ENCODE data around the gene BHMT.
A peak's percentile ranks its signal among the peaks of the same experiment; 100 is the strongest.
"Not testable (repeated sequence)": the region's sequence is repeated elsewhere in the genome, so short reads cannot be mapped to it uniquely, and the experiment has no call there.

Gene BHMT

DNA sequence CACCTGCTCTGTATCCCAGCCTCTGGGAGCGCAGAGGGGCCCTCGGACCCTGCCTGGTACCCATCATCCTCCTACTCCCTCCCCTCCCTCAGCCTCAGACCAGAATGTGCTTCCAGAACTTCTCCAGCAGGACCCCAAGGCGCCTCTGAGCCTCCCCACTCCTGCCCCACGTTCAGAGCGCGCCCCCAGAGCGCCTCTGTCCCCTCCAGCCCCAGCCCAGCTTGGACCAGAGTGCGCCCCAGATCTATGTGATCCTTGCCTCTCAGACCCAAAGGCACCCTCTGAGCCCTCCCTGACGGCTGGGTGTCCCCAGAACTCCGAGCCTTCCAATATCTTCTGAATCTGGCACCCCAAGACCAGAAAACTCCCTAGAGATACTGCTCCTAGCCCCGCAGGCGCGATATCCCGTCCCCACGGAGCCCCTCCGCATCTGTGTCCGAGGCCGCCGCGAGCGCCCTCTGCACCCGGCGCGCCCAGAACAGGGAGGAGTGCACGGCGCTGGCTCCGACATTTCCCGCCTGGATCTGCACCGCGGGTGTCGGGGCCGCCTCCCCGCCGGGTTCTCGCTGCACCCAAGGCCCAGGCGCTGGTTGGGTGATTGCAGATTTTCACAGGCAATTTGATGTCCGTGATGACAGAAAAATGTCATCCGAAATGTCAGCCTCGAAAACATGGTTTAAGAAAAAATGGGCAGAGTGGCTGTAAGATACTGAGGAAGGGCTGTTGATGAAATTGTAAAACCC is 522 bp downstream of the BHMT start:
- no peak for DNase-seq (ENCODE audit: low spot score)

DNA sequence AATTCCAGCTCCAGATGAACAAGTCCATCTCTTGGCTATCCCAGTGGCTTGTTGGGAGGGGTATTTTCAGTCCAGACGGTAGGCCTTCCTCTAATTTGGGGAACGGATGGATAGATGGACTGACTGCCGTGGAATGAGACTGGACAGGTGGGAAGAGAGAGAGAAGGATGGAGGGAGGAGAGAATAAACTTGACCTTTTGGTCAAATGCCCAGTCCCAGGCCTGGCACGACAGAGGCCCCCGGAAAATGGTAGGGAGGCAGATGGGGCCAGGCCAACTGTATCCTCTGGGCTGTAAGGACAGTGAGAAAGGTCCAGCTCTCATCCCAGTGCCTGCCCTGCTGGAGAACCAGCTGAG is 1.1 kb downstream of the BHMT start:
- DNase-seq (ENCODE audit: low spot score): no peak

DNA sequence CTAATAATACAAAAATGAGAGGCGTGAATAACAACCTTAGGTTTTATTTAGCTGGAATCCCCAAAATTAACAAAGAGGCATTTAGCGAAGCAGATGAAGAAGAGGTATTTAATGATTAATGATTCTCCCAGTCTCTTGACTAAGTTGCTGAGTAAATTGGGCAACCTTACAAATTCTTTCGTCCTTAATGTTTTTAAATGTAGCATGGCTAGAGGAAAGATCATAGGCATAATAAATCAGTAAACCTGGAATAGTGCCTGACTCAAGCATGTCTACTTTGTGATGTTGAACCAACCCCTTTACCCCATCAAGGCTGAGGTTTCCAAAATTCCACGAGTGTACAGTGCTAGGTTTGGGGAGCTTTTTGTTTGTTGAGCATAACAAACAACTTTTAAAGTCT is 7.9 kb downstream of the BHMT start:
- DNase-seq (ENCODE audit: low spot score): no peak

DNA sequence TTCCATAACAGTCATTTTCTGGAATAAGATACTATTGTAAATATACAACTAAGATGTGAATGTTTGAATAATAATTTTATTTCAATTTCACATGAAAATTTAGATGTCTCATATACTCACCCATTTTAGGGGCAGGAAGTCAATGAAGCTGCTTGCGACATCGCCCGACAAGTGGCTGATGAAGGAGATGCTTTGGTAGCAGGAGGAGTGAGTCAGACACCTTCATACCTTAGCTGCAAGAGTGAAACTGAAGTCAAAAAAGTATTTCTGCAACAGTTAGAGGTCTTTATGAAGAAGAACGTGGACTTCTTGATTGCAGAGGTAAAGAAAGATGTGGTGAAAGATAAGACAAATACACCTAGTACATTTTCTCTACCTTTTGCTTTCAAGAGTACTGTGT is 8.6 kb downstream of the BHMT start:
- no peak for DNase-seq (ENCODE audit: low spot score)

DNA sequence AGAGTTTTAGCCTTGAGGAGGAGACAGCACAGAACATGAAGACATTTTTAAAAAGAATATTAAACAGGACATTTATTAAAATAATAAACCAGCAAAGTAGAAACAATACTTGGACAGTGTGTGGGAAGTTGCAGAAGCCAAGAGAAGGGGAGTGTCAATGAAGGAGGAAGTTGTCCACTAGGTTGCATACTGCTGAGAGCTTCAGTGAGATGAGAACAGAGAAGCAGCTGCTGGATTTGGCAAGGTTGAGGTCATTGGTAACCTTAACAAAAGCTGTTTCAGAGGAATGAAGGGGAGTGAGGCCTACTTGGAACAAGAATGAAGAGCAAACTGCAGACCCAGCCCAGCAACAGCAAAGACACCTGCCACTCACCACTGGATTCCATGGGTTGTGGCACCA is 11.4 kb downstream of the BHMT start:
- no peak for DNase-seq (ENCODE audit: low spot score)

DNA sequence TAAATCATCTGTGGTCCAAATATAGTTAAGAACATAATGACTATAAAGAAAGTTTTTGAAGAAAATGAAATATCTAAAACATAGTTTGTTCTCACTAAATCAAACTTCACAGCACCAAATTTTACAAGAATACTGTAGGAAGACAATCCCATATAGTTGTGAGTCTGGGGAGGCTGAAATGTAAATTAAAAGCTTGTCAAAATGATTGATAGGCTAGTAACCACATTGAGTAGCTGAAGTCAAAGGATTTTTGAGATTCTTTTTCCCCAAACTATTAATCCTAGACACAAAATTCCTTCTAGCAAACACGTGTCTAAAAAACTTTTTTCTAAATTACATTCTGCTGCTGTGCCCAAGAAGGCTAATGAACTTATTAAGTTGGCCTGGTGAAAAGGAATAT is 13.0 kb downstream of the BHMT start:
- no peak for DNase-seq (ENCODE audit: low spot score)

DNA sequence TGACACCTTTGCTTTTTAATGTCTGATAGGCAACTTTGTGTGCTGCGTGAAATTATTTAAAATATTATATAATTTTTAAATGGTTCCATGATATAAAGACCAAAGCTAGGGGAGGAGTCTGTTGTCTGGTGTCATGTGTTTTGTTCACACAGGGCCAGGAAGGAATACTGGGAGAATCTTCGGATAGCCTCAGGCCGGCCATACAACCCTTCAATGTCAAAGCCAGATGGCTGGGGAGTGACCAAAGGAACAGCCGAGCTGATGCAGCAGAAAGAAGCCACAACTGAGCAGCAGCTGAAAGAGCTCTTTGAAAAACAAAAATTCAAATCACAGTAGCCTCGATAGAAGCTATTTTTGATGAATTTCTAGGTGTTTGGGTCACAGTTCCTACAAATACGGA is 19.2 kb downstream of the BHMT start:
- no peak for DNase-seq (ENCODE audit: low spot score)

DNA sequence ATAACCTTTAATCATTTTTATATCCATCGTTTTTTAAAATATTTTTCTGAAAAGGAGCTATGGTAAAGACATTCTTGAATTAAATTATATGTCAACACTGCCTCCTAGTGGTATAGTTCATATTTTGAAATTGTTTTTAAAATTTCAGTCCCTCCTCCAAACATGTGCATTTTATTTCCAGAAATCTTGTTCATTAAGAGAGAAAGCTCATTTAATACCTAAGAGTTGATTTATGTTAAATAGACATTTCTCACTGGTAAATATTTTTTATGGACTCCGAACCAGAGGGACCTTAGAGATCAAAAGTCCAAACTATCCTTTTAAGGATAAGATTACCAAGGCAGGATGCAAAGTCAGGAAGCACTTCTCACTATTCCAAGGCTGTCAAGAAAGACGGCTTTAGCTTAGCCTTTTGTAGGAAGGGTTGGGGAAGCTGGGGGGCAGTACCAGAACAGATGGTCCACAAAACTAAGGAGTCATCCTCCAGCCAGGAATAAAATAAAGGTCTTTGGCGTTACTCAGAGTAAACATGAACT is 21.6 kb downstream of the BHMT start:
- DNase-seq (ENCODE audit: low spot score): no peak

DNA sequence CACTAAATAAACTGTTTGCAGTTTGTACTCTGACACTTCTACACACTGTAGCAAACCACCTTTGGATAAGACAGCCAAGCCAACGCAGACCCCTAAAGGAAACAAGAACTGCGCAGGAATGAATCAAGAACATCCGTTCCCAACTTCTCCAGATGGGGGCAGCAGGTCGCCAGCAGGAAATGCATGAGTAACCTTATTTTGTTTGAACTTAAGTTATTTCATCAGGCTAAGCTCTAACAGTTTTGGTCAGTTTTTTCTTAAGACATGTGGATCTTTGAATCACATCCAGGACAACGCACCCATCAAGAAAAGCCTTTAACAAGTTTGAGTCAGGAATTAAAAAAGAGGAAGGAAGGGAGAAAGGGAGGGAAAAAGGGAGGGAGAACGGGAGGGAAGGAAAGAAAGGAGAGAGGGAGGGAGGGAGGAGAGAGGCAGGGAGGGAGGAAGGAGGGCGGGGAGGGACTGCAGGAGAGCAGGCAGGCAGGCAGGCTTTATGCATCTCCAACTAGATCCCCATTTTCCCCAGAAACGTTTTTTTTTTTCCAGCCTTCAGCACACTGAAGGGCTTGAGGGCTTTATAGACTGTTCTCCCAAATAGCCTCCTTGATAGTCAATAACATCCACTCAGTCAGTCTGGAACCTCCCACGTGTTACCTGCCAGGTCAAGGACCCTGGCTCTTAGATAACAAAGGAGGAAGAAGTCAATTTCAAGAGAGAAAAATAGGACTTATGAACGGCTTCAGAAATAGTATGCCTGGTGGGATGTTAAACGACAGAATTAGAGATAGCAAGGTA is 22.2 kb downstream of the BHMT start:
- DNase-seq (ENCODE audit: low spot score): peak; percentile 52

DNA sequence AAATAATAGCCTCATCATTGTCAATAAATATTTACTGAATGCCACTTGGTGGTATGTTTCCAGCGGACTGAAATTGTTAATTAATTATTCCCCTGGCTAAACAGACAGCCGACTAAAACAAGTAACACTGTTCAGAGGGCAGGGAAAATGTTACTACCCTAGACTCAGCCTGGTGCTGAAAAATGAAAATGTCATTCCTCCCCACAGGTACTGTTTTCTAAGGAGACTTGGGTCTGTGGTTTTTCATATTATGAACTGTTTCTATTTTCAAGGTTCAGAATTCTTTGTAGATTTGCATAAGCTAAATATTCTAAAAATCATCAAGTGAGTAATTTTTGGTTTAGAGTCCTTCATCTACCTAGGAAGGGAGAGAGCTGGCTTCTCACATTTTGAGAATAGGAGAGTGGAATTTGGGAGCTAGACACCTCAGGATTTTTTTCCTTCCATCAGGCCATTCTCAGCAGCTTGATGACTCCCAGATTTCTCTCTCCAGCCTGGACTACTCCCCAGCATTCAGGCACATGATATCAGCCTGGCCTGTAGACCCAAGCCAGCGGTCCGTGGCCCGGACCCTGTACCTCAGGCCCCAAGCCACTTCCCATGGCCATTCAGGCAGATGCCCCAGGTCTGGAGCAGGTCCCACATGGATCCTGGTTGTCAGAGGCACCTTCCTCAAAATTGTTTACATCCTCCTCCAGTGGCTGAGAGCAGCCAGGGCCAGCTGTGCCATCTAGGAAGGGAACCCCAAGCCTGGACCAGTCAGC is 24.4 kb downstream of the BHMT start:
- DNase-seq (ENCODE audit: low spot score): no peak

DNA sequence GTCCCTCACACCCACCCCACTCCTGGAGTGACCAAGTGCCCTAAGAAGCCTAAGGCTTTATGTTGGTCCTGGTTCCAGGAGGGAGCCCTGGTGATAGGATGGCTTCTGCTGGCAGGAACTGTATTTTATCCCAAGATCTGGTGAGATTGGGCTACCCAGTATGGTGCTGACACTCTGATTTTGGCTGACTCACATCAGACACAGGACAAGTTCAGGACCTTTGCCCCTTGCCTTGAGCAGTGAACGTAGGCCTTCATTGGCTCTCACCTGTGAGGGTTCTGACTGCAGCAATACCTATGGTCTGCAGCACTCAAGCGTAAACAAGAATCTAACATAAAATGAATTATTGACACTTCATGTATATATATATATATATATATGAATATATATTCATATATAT is 25.0 kb downstream of the BHMT start:
- no peak for DNase-seq (ENCODE audit: low spot score)

DNA sequence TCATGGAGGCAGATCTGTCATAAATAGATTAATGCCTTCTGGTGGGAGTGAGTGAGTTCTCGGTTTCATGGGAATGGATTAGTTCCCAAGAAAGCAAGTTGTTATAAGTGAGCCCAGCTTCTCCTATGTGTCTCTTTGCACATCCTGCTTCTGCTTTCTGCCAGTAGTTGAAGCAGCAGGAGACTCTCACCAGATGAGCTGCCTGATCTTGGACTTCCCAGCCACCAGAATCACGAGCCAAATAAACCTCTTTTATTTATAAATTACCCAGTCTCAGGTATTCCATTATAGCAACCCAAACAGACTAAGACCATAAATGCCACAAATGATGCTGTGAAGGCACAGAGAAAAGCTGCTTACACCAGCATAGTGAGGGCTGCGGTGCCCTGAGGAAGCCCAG is 28.9 kb downstream of the BHMT start:
- DNase-seq (ENCODE audit: low spot score): no peak

DNA sequence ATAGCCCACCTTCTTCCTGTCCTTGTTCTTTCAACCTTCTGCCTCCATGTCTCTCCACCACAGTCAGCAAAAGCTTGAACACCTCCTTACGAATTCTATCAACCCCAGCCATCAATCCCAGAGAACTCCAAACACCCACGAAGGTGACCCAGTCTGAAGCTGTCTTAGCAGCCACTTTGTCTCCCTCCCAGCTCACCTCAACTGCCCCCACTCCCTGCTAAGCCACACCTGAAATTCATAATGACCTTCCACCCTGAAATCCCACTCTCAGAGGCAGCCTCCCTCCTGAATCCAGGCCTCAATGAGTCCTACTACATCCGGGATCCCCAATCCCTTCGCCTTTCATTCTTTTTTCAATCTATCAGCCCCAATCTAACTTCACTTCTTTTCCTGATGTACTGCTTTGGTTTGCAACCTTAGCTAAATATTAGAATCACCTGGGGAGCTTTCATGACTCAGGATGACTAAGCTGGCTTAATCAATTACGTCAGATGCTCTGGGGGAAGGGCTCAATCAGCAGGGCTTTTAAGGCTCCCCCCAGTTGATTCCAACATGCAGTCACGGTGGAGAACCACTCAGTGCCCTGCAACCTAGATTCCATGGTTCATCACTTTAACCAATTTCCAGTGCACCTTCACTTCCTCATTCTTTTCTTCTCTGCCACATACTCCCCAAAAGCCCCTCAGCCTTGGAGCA is 32.2 kb downstream of the BHMT start:
- DNase-seq (ENCODE audit: low spot score): no peak

DNA sequence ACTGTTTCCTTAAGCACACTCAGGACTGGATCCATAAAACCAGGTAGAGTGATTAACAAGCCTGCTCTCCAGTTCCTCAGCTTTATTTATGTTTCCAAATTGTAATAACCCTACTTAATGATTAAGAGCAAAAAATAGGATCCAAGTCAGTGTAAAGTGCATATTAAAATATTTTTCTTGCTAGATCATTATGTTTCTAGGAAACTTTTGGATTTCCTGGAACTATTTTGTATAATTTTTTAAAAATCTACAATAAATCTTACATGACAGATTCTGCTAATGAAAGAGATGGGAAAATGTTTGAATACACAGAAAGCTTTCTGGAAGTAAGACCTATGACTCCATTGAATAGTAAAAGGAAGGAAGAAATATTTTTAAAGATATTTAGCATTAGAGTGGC is 35.5 kb downstream of the BHMT start:
- DNase-seq (ENCODE audit: low spot score): no peak

DNA sequence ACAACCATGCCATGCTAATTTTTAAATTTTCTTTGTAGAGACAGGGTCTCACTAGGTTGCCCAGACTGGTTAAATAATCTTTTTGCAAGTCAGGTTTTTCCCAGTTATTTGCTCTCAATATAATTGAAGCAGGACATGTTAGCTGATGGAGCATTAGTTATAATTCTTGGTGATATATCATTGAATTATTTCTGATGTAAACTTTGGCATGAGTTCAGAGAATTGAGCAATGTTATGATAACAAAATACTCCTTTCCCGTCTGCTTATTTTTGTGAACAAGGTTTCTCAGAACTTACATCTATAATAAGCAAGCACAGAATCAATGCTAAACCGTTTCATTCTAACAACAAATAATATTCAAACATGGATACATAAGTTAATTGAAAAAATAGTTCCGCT is 37.8 kb downstream of the BHMT start:
- DNase-seq (ENCODE audit: low spot score): no peak

DNA sequence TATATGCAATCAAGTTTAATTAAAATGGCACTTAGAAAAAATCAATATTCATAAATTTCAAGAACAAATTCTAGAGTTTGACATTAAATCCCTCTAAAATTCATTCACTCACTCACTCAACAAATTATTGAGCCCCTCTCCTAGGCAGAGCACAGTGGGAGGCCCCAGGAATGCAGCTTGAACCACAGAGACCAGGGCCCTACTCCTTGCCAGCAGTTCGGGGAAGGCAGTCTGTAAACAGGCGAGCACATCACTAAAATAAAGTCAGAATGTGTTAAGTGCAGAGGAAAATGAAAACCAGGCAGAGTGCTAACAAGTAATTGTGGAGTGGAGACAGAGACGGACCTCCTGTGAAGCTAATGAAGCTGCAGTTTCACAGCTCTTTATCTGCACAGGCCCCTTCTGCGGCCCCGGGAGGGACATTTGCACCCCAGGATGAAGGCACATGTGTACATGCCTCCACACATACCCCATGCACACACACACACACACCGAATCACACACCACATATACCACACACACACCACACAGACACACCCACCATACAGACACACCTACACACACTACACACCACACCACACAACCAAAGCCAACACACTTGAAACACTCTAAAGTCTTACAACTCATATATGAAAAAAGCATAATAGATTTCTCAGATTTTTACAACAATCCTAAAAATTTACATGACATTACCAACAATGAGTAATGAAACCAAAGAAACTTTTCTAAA is 40.5 kb downstream of the BHMT start:
- DNase-seq (ENCODE audit: low spot score): no peak

DNA sequence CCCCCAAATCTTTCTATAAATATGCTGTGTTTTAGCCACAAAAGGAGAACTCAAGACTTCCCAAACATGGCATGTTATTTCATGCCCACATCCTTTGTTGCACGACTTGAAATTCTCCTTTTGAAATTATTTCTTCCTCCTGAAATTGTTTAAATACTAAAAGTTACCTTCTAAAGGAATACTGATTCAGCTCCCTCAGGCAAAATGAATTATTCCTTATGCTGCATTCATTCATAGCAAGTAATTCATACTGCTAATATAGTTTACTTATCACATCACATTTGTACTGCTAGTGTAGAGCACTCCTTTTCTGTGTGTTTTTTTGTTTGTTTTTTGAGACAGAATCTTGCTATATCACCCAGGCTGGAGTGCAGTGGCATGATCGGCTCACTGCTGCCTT is 45.7 kb downstream of the BHMT start:
- no peak for DNase-seq (ENCODE audit: low spot score)

DNA sequence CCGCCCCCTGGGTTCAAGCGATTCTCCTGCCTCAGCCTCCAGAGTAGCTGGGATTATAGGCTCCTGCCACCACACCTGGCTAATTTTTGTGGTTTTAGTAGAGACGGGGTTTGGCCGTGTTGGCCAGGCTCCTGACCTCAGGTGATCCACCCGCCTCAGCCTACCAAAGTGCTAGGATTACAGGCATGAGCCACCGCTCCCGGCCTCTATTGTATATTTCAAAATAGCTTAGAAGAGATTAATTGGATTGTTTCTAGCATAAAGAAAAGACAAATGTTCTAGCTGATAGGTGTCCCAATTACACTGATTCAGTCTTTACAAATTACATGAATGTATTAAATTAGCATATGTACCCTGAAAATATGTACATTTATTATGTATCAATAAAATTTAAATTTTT is 50.0 kb downstream of the BHMT start:
- not testable (repeated sequence) for DNase-seq (ENCODE audit: low spot score)

DNA sequence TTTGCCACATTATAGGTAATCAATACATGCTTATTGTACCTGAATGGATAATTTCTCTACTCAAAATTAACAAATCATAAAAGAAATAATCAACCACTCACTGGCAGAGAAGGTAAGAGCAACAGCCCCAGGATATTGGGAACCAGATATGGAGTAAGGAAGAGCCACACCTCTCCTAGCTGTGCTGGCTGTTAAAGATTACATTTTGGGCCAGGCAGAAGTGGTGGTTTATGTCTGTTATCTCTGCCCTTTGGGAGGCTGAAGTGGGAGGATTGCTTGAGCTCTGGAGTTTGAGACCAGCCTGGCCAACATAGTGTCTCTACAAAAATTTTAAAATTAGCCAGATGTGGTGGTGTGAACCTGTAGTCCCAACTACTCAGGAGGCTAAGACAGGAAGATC is 56.4 kb downstream of the BHMT start:
- no peak for DNase-seq (ENCODE audit: low spot score)

DNA sequence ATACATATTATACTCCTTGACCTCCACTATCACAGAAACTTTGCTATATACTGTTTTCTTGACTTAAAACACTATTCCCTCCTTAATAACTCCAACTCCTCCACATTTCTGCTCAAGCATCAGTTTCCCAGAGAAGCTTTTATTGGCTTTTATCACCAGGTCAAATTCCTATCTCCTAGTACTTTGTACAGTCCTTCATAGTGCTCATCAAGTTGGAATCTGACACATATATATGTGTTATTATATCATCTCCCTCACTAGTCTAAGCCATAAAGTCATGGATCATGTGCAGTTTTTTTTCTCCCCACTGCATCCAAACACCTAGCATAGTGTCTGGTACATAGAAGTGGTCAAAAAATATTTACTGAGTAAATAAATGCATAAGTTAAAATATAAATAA is 59.1 kb downstream of the BHMT start:
- no peak for DNase-seq (ENCODE audit: low spot score)

DNA sequence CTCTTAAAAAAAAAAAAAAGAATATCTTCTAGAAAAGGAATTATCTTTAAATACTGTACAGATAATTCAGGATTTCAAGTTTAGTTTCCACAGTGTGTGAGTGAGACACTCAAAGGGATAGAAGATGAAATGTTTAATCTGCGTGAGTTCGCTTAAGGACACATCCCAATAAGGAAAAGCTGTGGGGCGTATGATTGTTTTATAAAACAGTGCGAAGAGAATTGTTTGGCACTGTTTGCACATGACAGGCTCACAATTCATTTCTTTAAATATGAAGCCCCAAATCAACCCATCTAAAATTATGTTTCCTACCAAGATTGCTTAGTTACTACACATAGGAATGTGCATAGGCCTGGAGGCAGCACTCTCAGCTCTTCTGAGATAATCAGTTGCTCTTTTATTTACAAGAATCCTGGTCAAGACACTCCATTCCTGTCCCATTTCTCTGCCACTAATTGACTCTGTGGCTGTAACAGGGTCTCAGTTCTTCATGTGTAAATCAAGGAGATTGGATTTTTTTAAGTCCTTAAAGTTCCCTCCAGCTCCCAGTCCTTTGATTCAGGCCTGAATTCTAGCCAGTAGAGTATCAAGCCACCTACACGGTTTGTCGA is 60.1 kb downstream of the BHMT start:
- no peak for DNase-seq (ENCODE audit: low spot score)
